Neuronal stem cell (in vitro differentiated cells): ENCODE results near the gene TULP4.

Experiments used
- DNase-seq: peaks from one replicate; pipeline ENCODE4 v3.0.0-alpha.2; 2013; ENCODE audit warnings: low spot score
- H2AFZ ChIP-seq: one replicate; pipeline ENCODE4 v1.6.1; 2013; ENCODE audit warnings: mild to moderate bottlenecking, low read length, inconsistent platforms
- H2AK5ac ChIP-seq: 2 replicates; pipeline ENCODE4 v1.6.1; 2013; ENCODE audit warnings: low read depth, mild to moderate bottlenecking, inconsistent platforms, low read length, moderate library complexity, mixed read lengths
- H2BK120ac ChIP-seq: 2 replicates; pipeline ENCODE4 v1.6.1; 2013; ENCODE audit warnings: low read depth, mild to moderate bottlenecking, inconsistent platforms, low read length, moderate library complexity, mixed read lengths
- H2BK12ac ChIP-seq: one replicate; pipeline ENCODE4 v1.6.1; 2013; ENCODE audit warnings: low read length, inconsistent platforms
- H2BK15ac ChIP-seq: 2 replicates; pipeline ENCODE4 v1.6.1; 2013; ENCODE audit warnings: mild to moderate bottlenecking, low read length, inconsistent platforms, mixed read lengths
- H2BK5ac ChIP-seq: one replicate; pipeline ENCODE4 v1.6.1; 2013; ENCODE audit warnings: inconsistent platforms, mild to moderate bottlenecking, low read length, moderate library complexity
- H3K14ac ChIP-seq: one replicate; pipeline ENCODE4 v1.6.1; 2013; ENCODE audit warnings: low read length, inconsistent platforms
- H3K18ac ChIP-seq: 2 replicates; pipeline ENCODE4 v1.6.1; 2013; ENCODE audit warnings: low read length, inconsistent platforms
- H3K23ac ChIP-seq: 2 replicates; pipeline ENCODE4 v1.6.1; 2013; ENCODE audit warnings: low read depth, mild to moderate bottlenecking, mixed read lengths, low read length, inconsistent platforms; ENCODE audit not compliant: poor library complexity
- H3K27ac ChIP-seq: replicated peaks from 3 replicates; pipeline ENCODE4 v1.5.1; 2013; ENCODE audit warnings: low read length, inconsistent platforms
- H3K27me3 ChIP-seq, 3 experiments: 2 replicates each; pipeline ENCODE4 v1.6.1; 2013; ENCODE audit warnings: low read length in 3 of 3, mild to moderate bottlenecking in 2 of 3, inconsistent platforms in 1 of 3, low read depth in 1 of 3, mixed read lengths in 1 of 3, moderate library complexity in 1 of 3; ENCODE audit not compliant: control insufficient read depth in 3 of 3, insufficient read depth in 3 of 3
- H3K36me3 ChIP-seq, 2 donors: replicated peaks in 1 of 2; 2 replicates each; pipeline ENCODE4 v1.6.1; 2013; ENCODE audit warnings: low read length in 2 of 2; ENCODE audit not compliant: control insufficient read depth in 2 of 2, insufficient read depth in 2 of 2
- H3K4ac ChIP-seq: 2 replicates; pipeline ENCODE4 v1.6.1; 2013; ENCODE audit warnings: inconsistent platforms, mild to moderate bottlenecking, low read length, moderate library complexity
- H3K4me1 ChIP-seq, 2 donors: 1 replicate in 1 of 2; 2 replicates in 1 of 2; pipeline ENCODE4 v1.6.1; 2013; ENCODE audit warnings: low read length in 2 of 2, low read depth in 1 of 2; ENCODE audit not compliant: control insufficient read depth in 2 of 2, insufficient read depth in 1 of 2
- H3K4me2 ChIP-seq: one replicate; pipeline ENCODE4 v1.6.1; 2013; ENCODE audit warnings: mild to moderate bottlenecking, low read length, inconsistent platforms; ENCODE audit not compliant: insufficient read depth, poor library complexity, severe bottlenecking
- H3K4me3 ChIP-seq, 2 donors: 2 replicates each; pipeline ENCODE4 v1.5.1; 2013; ENCODE audit warnings: low read length in 2 of 2, mild to moderate bottlenecking in 2 of 2, inconsistent platforms in 1 of 2, moderate library complexity in 1 of 2
- H3K79me1 ChIP-seq: one replicate; pipeline ENCODE4 v1.6.1; 2013; ENCODE audit warnings: low read depth, mild to moderate bottlenecking, inconsistent platforms, low read length, moderate library complexity
- H3K9ac ChIP-seq: one replicate; pipeline ENCODE4 v1.6.1; 2013; ENCODE audit warnings: mild to moderate bottlenecking, low read depth, low read length, inconsistent platforms; ENCODE audit not compliant: poor library complexity
- H3K9me3 ChIP-seq, 2 donors: replicated peaks in 1 of 2; 2 replicates each; pipeline versions ENCODE3 to v1.6.1; 2013; ENCODE audit warnings: low read length in 2 of 2, mild to moderate bottlenecking in 2 of 2, inconsistent platforms in 1 of 2, low read depth in 1 of 2, mixed read lengths in 1 of 2, moderate library complexity in 1 of 2; ENCODE audit not compliant: control insufficient read depth in 2 of 2, insufficient read depth in 1 of 2
- H4K8ac ChIP-seq: one replicate; pipeline ENCODE4 v1.6.1; 2013; ENCODE audit warnings: low read depth, mild to moderate bottlenecking, inconsistent platforms, low read length, moderate library complexity
- H4K91ac ChIP-seq: one replicate; pipeline ENCODE4 v1.6.1; 2013; ENCODE audit warnings: low read length, low read depth, mild to moderate bottlenecking, inconsistent platforms; ENCODE audit not compliant: poor library complexity
- WGBS, 2 donors: extraction: QIAGEN DNeasy Blood & Tissue Kit; methylation state at CpG; one replicate each; pipeline ENCODE4 v1.1.7; 2013; ENCODE audit warnings: missing lambda C conversion rate in 2 of 2, mixed read lengths in 1 of 2; ENCODE audit not compliant: insufficient read length in 2 of 2, insufficient replicate concordance in 1 of 2; ENCODE audit errors: extremely low coverage in 2 of 2; 5-methylcytosine and 5-hydroxymethylcytosine counted together

The TULP4 gene

DNA sequence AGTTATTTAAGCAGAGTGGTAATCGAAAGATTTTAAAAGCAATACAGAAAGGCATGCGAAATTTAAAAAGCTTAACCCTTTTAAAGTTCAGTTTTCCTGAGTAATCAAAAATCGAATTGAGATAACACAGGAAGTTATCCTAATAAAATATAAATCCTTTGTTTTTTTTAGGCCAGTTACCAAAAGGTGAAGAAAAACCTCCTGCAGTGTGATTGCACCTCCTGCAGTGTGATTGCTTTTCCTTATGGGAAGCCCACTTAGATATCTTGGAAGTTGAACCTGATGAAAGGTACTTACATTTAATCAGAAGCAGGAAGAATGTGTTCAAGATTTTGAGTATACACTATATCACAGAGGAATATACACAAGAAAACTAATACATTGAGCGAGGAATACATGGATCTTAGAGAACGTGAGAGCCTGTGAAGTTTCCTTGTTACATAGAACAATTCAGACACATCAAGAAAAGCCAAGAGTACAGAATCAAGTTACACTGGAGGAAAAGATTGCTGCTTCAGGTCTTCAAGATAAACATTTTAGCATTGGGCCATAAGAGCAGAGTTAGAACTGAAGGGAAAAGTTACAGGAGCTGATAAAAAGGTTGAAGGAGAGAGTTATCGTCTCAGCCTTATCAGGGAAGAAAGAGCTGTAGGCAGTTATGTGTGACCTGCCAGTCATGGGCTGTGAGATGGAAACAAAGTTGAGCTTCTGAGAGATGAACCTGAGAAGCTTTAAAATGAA is 240.0 kb downstream of the TULP4 start:
- WGBS, 2 donors: no CpG with 5 or more reads among the region's 6 CpGs
- no peak overlapping the region for H3K27ac ChIP-seq
- H3K18ac ChIP-seq: no peak overlapping the region
- no peak overlapping the region for H2AFZ ChIP-seq
- no peak overlapping the region for H2BK12ac ChIP-seq
- no peak overlapping the region for H2BK5ac ChIP-seq
- no peak overlapping the region for H3K4ac ChIP-seq
- no peak overlapping the region for H2AK5ac ChIP-seq
- H3K9me3 ChIP-seq: no peaks in the 10 kb centered on the region
- no peak overlapping the region for H4K91ac ChIP-seq
- no peaks in the 10 kb centered on the region for H3K79me1 ChIP-seq
- no peak overlapping the region for H2BK15ac ChIP-seq
- no peak overlapping the region for H3K4me3 ChIP-seq
- H3K36me3 ChIP-seq: no peaks in the 10 kb centered on the region
- no peaks in the 10 kb centered on the region for H3K27me3 ChIP-seq
- DNase-seq: no peak
- H3K4me2 ChIP-seq: no peak overlapping the region
- no peak overlapping the region for H3K23ac ChIP-seq
- no peak overlapping the region for H3K9ac ChIP-seq
- no peak overlapping the region for H3K14ac ChIP-seq
- H4K8ac ChIP-seq: no peak overlapping the region
- no peak overlapping the region for H2BK120ac ChIP-seq
- H3K4me1 ChIP-seq: no peaks in the 10 kb centered on the region

DNA sequence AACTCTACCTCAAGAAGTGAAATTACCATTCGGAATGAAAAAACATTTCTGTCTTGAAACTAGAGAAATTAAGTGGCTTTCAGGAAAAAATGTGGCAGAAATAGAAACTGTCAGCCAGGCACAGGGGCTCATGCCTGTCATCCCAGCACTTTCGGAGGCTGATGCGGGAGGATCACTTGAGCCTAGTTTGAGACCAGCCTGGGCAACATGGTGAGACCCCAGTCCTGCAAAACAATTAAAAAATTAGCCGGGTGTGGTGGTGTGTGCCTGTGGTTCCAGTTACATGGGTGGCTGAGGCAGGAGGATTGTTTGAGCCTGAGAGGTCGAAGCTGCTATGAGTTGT is 240.5 kb downstream of the TULP4 start:
- no peak overlapping the region for H3K4ac ChIP-seq
- no CpG with 5 or more reads among the region's 5 CpGs for WGBS, 2 donors
- no peak overlapping the region for H3K4me3 ChIP-seq
- H2AK5ac ChIP-seq: no peak overlapping the region
- H3K23ac ChIP-seq: no peak overlapping the region
- no peaks in the 10 kb centered on the region for H3K27me3 ChIP-seq
- H4K91ac ChIP-seq: no peak overlapping the region
- H3K9ac ChIP-seq: no peak overlapping the region
- no peak overlapping the region for H3K4me2 ChIP-seq
- H3K36me3 ChIP-seq: no peaks in the 10 kb centered on the region
- H3K79me1 ChIP-seq: no peaks in the 10 kb centered on the region
- no peaks in the 10 kb centered on the region for H3K4me1 ChIP-seq
- H3K18ac ChIP-seq: no peak overlapping the region
- no peak overlapping the region for H3K14ac ChIP-seq
- H2BK120ac ChIP-seq: no peak overlapping the region
- H2BK5ac ChIP-seq: no peak overlapping the region
- DNase-seq: no peak
- H2BK12ac ChIP-seq: no peak overlapping the region
- no peaks in the 10 kb centered on the region for H3K9me3 ChIP-seq
- H2BK15ac ChIP-seq: no peak overlapping the region
- no peak overlapping the region for H4K8ac ChIP-seq
- H3K27ac ChIP-seq: no peak overlapping the region
- no peak overlapping the region for H2AFZ ChIP-seq

DNA sequence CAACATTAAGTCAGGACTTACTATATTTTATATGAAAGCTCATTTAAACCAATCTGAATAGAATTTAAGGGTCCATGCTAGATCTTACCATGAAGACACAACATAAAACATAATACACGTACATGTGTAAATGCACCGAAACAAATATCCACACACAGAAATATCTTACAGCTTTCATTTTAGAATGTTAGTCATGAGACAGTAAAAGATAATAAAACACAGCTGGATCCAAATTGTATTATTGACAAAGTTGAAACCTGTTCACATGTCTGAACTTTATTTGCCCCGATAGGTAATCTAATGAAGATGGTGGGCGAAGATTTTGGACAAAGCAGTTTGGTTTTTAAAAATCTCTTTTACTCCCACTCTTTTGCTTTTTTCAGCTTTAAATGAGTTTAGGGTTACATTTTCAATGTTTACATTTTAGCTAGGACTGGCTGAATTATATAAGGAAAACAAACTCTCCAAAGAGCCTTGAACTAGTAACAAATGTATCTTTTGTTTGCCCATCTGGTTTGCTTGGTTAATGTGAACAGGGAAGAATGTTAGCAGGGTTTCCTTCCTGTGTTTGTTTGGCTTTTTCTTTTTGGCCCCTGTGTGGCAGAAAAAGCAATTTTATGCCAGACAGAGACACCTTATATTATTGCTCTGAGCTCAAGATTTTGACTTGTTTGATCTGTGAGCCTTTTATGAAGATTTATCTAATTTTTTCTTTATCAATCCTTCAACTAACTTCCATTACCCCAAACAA is 242.5 kb downstream of the TULP4 start:
- Histone ChIP-seq H3K36me3 (no peaks in the 10 kb centered on the region), H3K4ac (no peak overlapping the region), H2AFZ (peak overlapping the region; percentile 27), H2BK15ac (no peak overlapping the region), H3K4me1 (peaks cover 0 to 4% of the 10 kb centered on the region in 2 donors), H4K91ac (no peak overlapping the region), H3K14ac (no peak overlapping the region), H3K23ac (no peak overlapping the region), H3K4me3 (no peak overlapping the region), H2BK5ac (no peak overlapping the region), H3K27me3 (no peaks in the 10 kb centered on the region), H3K9me3 (no peaks in the 10 kb centered on the region), H3K79me1 (no peaks in the 10 kb centered on the region), H3K27ac (no peak overlapping the region), H2BK12ac (no peak overlapping the region), H3K18ac (no peak overlapping the region), H2AK5ac (no peak overlapping the region), H2BK120ac (no peak overlapping the region), H3K4me2 (no peak overlapping the region), H4K8ac (no peak overlapping the region), H3K9ac (no peak overlapping the region)
- no peak for DNase-seq
- WGBS, 2 donors: no CpG with 5 or more reads among the region's 4 CpGs

DNA sequence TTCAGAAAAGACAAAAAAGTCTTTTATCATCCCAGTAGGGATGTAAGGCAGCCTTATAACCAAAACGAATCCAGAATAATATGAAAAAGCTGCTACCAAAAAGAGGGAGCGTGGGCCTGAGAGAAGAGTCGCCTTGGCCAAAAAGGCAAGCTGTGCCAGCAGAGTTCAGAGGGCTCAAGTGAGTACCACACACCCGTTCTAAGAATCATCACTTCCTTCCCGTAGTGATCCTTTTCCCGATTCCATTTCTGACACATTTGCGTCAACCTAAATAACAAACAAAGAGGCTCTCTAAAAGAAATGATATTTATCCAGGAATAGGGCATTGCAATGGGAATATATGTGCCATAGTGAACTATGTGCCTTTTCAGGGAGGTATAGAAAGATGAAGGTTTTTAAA is 243.8 kb downstream of the TULP4 start:
- no peak overlapping the region for H2BK15ac ChIP-seq
- H3K14ac ChIP-seq: no peak overlapping the region
- no peak overlapping the region for H2AFZ ChIP-seq
- H3K27ac ChIP-seq: no peak overlapping the region
- H2BK120ac ChIP-seq: no peak overlapping the region
- no CpG with 5 or more reads among the region's 7 CpGs for WGBS, 2 donors
- no peaks in the 10 kb centered on the region for H3K79me1 ChIP-seq
- no peak overlapping the region for H3K4me3 ChIP-seq
- no peak overlapping the region for H3K9ac ChIP-seq
- H2BK5ac ChIP-seq: no peak overlapping the region
- H3K36me3 ChIP-seq: no peaks in the 10 kb centered on the region
- H3K18ac ChIP-seq: no peak overlapping the region
- no peak overlapping the region for H4K8ac ChIP-seq
- no peak for DNase-seq
- H3K27me3 ChIP-seq: no peaks in the 10 kb centered on the region
- no peak overlapping the region for H3K4ac ChIP-seq
- no peak overlapping the region for H3K4me2 ChIP-seq
- H3K4me1 ChIP-seq: peaks cover 2 to 7% of the 10 kb centered on the region in 2 donors
- H2AK5ac ChIP-seq: no peak overlapping the region
- H4K91ac ChIP-seq: no peak overlapping the region
- no peak overlapping the region for H3K23ac ChIP-seq
- no peaks in the 10 kb centered on the region for H3K9me3 ChIP-seq
- no peak overlapping the region for H2BK12ac ChIP-seq
